Uterus (tissue), 4 donors: ENCODE data around the gene ZNF512B. TPM values are rescaled to one million over a fixed set of nuclear protein-coding genes. Genes with fewer than 3 reads are reported as not detected.

ENCODE experiments used
- DNase-seq, 2 donors: peaks; one replicate each; pipeline ENCODE4 v3.0.0-alpha.2; 2019 to 2020
- H3K27ac ChIP-seq, 2 donors: fragments of 200-600 bp; sonication (generic); 1 replicate in 1 of 2; 2 replicates in 1 of 2; pipeline ENCODE4 v1.5.1; 2016 to 2018
- H3K27me3 ChIP-seq, 2 donors: fragments of 200-600 bp; sonication (generic); one replicate each; pipeline ENCODE4 v1.5.1; 2018 to 2019; ENCODE audit warnings: control low read depth in 1 of 2
- H3K36me3 ChIP-seq, 2 donors: fragments of 200-600 bp; sonication (generic); one replicate each; pipeline ENCODE4 v1.5.1; 2019; ENCODE audit warnings: control low read depth in 1 of 2
- H3K4me1 ChIP-seq, 2 donors: fragments of 200-600 bp; sonication (generic); one replicate each; pipeline ENCODE4 v1.5.1; 2018 to 2019; ENCODE audit warnings: control low read depth in 1 of 2
- H3K4me3 ChIP-seq, 2 donors: fragments of 200-600 bp; sonication (generic); 1 replicate in 1 of 2; 2 replicates in 1 of 2; pipeline ENCODE4 v1.5.1; 2018 to 2019; ENCODE audit warnings: mild to moderate bottlenecking in 1 of 2
- H3K9me3 ChIP-seq, 2 donors: fragments of 200-600 bp; sonication (generic); one replicate each; pipeline ENCODE4 v1.5.1; 2019; ENCODE audit warnings: control low read depth in 1 of 2
- CTCF ChIP-seq, 4 experiments: fragments of 200-600 bp in 2 of 4; fragments of 450-650 bp in 2 of 4; sonication (generic) in 2 of 4; IDR thresholded peaks; one replicate each; pipeline ENCODE4 v1.5.1; 2016 to 2019; ENCODE audit warnings: antibody characterized with exemption in 4 of 4, mild to moderate bottlenecking in 2 of 4, moderate library complexity in 1 of 4
- POLR2A ChIP-seq, 2 donors: fragments of 450-650 bp; IDR thresholded peaks; one replicate each; pipeline ENCODE4 v1.6.1; 2016; ENCODE audit warnings: antibody characterized with exemption in 2 of 2, mild to moderate bottlenecking in 1 of 2, moderate library complexity in 1 of 2
- intact Hi-C: fragments of 100-400 bp; cut with DNase I; formaldehyde crosslinking; loops from one replicate; pipeline ENCODE4 v1.15.1; 2023; ENCODE audit warnings: low total_unique reads
- total RNA-seq, 4 donors: library from RNA; depleted of rRNA in 3 of 4; stranded (reverse); fragments of >200 nt in 3 of 4; gene quantifications; one replicate each; pipeline versions ENCODE4 v1.1.0 to v1.2.4, GENCODE V29; 2014 to 2023
- donor health status: DM: yes; HTN: yes; CAD: no.

ZNF512B gene
- total RNA-seq, 4 donors from 2014 or later, result 4.7 to 23.3 (median 17.4) TPM

- H3K27ac ChIP-seq, result no peak overlapping the region
- H3K9me3 ChIP-seq, result no peaks in the 10 kb centered on the region
- TF ChIP-seq POLR2A (IDR thresholded peaks at IDR 0.05) (no peak), CTCF (IDR thresholded peaks at IDR 0.05) (no peak)
- no peak overlapping the region for H3K4me3 ChIP-seq
- intact Hi-C loops, result no loop called here
- H3K27me3 ChIP-seq, result no peaks in the 10 kb centered on the region
- H3K36me3 ChIP-seq, result no peaks in the 10 kb centered on the region
- no peaks in the 10 kb centered on the region for H3K4me1 ChIP-seq
- no peak for DNase-seq
Measured at GRCh38 chr20:64003960-64004725, 34.4 kb upstream of the ZNF512B start.

GRCh38 chr20:64001607-64002011 lies 31.9 kb upstream of the ZNF512B start:
- no peaks in the 10 kb centered on the region for H3K9me3 ChIP-seq
- no peaks in the 10 kb centered on the region for H3K27me3 ChIP-seq
- intact Hi-C loops, result no loop called here
- H3K4me3 ChIP-seq, result no peak overlapping the region
- H3K36me3 ChIP-seq, result no peaks in the 10 kb centered on the region
- H3K4me1 ChIP-seq, result no peaks in the 10 kb centered on the region
- DNase-seq, result no peak
- H3K27ac ChIP-seq, result no peak overlapping the region
- TF ChIP-seq CTCF (IDR thresholded peaks at IDR 0.05), result no peak
- TF ChIP-seq POLR2A (IDR thresholded peaks at IDR 0.05), result no peak

GRCh38 chr20:64000906-64001305 lies 31.2 kb upstream of the ZNF512B start:
- Histone ChIP-seq H3K9me3 (no peaks in the 10 kb centered on the region), H3K36me3 (no peaks in the 10 kb centered on the region), H3K27me3 (no peaks in the 10 kb centered on the region), H3K4me1 (no peaks in the 10 kb centered on the region), H3K4me3 (no peak overlapping the region), H3K27ac (no peak overlapping the region)
- intact Hi-C loops, result no loop called here
- DNase-seq, result no peak
- TF ChIP-seq POLR2A (IDR thresholded peaks at IDR 0.05) (no peak), CTCF (IDR thresholded peaks at IDR 0.05) (no peak)

GRCh38 chr20:63982937-63983336 lies 13.2 kb upstream of the ZNF512B start:
- Histone ChIP-seq H3K4me3 (no peak overlapping the region), H3K27ac (no peak overlapping the region), H3K36me3 (no peaks in the 10 kb centered on the region), H3K27me3 (peaks cover 0 to 5% of the 10 kb centered on the region in 2 donors), H3K9me3 (no peaks in the 10 kb centered on the region), H3K4me1 (peaks cover 0 to 21% of the 10 kb centered on the region in 2 donors)
- DNase-seq, result no peak
- intact Hi-C loops, result no loop called here
- no peak for TF ChIP-seq POLR2A (IDR thresholded peaks at IDR 0.05)
- no peak for TF ChIP-seq CTCF (IDR thresholded peaks at IDR 0.05)

- Histone ChIP-seq H3K4me1 (peaks cover 0 to 21% of the 10 kb centered on the region in 2 donors), H3K9me3 (no peaks in the 10 kb centered on the region)
Measured at GRCh38 chr20:63980806-63981728, 11.3 kb upstream of the ZNF512B start, which contains the start of gene PRPF6. PRPF6 (plus strand) TSS chr20:63981132; CDS start chr20:63981246, 114 bp downstream.

More at GRCh38 chr20:63980806-63981728, 11.3 kb upstream of the ZNF512B start, which contains the start of gene PRPF6:
- intact Hi-C loops, result no loop called here
- Histone ChIP-seq H3K36me3 (no peaks in the 10 kb centered on the region), H3K27me3 (peaks cover 0 to 5% of the 10 kb centered on the region in 2 donors), H3K4me3 (peak within 1 kb of the TSS; percentile 85 to 89), H3K27ac (peak within 1 kb of the TSS; percentile 51 to 61)
- peak; percentile 89 for DNase-seq
- TF ChIP-seq POLR2A (IDR thresholded peaks at IDR 0.05) (peak in 1 of 2 donors; percentile 64), CTCF (IDR thresholded peaks at IDR 0.05) (peak; percentile 71 to 88 (median 76))
